Skeletal muscle satellite cell (primary cell): ENCODE data around the gene USH1G.

Experiments used
- H3K27me3 ChIP-seq: 2 replicates; pipeline ENCODE4 v1.7.0; 2013; ENCODE audit warnings: low read length; ENCODE audit not compliant: control insufficient read depth, insufficient read depth
- H3K36me3 ChIP-seq: 2 replicates; pipeline ENCODE4 v1.7.0; 2013; ENCODE audit warnings: mild to moderate bottlenecking, control low read depth, low read length; ENCODE audit not compliant: insufficient read depth
- H3K4me1 ChIP-seq: 2 replicates; pipeline ENCODE4 v1.7.0; 2013; ENCODE audit warnings: low read length; ENCODE audit not compliant: control insufficient read depth, insufficient read depth
- H3K4me2 ChIP-seq: 2 replicates; pipeline ENCODE4 v1.7.0; 2013; ENCODE audit warnings: mild to moderate bottlenecking, low read length
- H3K4me3 ChIP-seq: 2 replicates; pipeline ENCODE4 v1.7.0; 2013; ENCODE audit warnings: low read length
- H3K9ac ChIP-seq: 2 replicates; pipeline ENCODE4 v1.7.0; 2013; ENCODE audit warnings: mild to moderate bottlenecking, low read depth, low read length, moderate library complexity
- H3K9me3 ChIP-seq: replicated peaks from 2 replicates; pipeline ENCODE4 v1.7.0; 2013; ENCODE audit warnings: mild to moderate bottlenecking, control low read depth, low read length

Gene USH1G

GRCh38 chr17:74868251-74868907, 54.7 kb downstream of the USH1G start:
- peaks cover 5% of the 10 kb centered on the region for H3K36me3 ChIP-seq
- no peak overlapping the region for H3K4me2 ChIP-seq
- H3K4me1 ChIP-seq = peaks cover 10% of the 10 kb centered on the region
- H3K9me3 ChIP-seq = no peaks in the 10 kb centered on the region
- no peak overlapping the region for H3K9ac ChIP-seq
- no peak overlapping the region for H3K4me3 ChIP-seq
- no peaks in the 10 kb centered on the region for H3K27me3 ChIP-seq

- Histone ChIP-seq H3K9me3 (no peaks in the 10 kb centered on the region), H3K4me2 (no peak overlapping the region), H3K36me3 (peaks cover 5% of the 10 kb centered on the region), H3K9ac (no peak overlapping the region), H3K4me3 (no peak overlapping the region), H3K4me1 (peaks cover 3% of the 10 kb centered on the region), H3K27me3 (peaks cover 8% of the 10 kb centered on the region)
Observed at GRCh38 chr17:74866198-74866835, 56.7 kb downstream of the USH1G start.
